Measurements from ENCODE around the gene PITX2. TPM values are rescaled to one million over a fixed set of nuclear protein-coding genes. Genes with fewer than 3 reads are reported as not detected.

Gene PITX2
- polyA plus RNA-seq, 3 donors: not detected

DNA sequence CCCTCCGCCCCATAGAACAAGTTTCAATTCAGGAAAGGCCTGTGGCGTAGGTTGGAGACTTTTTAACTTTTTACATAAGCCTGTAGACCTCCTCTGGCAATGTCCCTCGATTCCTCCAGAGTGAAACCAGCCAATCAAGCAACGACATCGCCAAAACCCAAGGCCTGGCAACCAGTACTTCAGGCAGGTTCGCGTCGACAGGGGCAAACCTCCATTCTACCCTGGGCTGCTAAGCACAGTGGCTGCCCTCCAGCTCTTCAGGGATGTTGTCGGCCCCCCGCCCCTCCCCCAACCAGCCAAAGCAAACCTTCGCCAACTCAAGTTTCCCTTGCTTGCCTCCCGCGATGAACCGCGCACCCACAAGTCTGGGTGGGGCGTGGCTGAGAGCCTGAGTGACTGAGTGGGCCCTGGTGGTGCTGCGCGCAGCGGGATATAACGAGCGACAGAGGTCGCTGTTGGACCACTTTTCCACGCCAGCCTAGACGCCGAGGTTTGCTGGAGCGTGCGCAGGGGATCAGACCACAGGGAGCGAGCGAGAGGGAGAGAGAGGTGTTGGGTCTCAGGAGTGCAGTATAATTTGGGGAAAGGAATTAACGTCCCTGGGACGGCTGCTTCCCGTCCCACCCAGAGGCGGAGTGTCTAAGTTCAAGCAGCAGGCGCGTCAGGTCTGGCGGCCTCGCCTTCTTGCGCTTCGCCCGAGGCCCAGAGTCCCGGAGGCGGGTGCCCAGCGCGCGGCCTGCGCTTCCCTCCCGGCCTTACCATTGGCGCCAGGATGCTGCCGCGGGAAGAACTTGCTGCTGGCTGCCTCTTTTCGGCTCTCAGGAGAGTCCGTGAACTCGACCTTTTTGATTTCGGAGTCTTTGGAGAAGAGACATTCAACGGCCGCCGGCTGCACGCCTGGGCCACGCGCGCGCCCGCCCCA lies 9.0 kb upstream of the PITX2 start:
- peak; percentile 3 to 46 (median 22) for DNase-seq
- Histone ChIP-seq H3K27me3 (ENCODE audit: control insufficient read depth in 2 of 2, insufficient read depth in 2 of 2, low read length in 2 of 2) (peaks cover 94 to 100% of the 10 kb centered on the region in 2 donors), H3K9ac (ENCODE audit: insufficient read depth, low read length, poor library complexity, severe bottlenecking) (no peak overlapping the region), H3K9me3 (replicated peaks in 1 of 2; ENCODE audit: control insufficient read depth in 1 of 2, insufficient read depth in 1 of 2, low read length in 2 of 2) (peaks cover 0 to 76% of the 10 kb centered on the region in 2 donors), H4K20me1 (ENCODE audit: insufficient read depth, low read length) (no peaks in the 10 kb centered on the region), H3K27ac (ENCODE audit: low read depth in 1 of 2, low read length in 2 of 2) (no peak overlapping the region), H3K36me3 (replicated peaks in 1 of 2; ENCODE audit: control insufficient read depth in 1 of 2, insufficient read depth in 2 of 2, low read length in 2 of 2) (no peaks in the 10 kb centered on the region), H3K4me2 (replicated peaks; ENCODE audit: extremely low read depth, low read length, poor library complexity, severe bottlenecking) (peak overlapping the region; percentile 56), H2AFZ (ENCODE audit: insufficient read depth, low read depth, low read length, poor library complexity, severe bottlenecking) (peak overlapping the region; percentile 29), H3K4me3 (replicated peaks in 1 of 3; ENCODE audit: low read depth in 2 of 3, low read length in 3 of 3) (peak overlapping the region in 1 of 3 experiments; percentile 46), H3K4me1 (ENCODE audit: control insufficient read depth in 1 of 2, insufficient read depth in 2 of 2, low read length in 2 of 2) (peaks cover 10% of the 10 kb centered on the region in 2 donors), H3K79me2 (ENCODE audit: insufficient read depth, low read length) (no peaks in the 10 kb centered on the region)
- Mint-ChIP-seq H3K4me3 (peak overlapping the region; percentile 61 to 94), H3K27ac (peak overlapping the region in 1 of 7 donors; percentile 44), H3K4me1 (peaks cover 13% of the 10 kb centered on the region), H3K27me3 (ENCODE audit: low read depth in 3 of 3) (peaks cover 95 to 99% (median 96%) of the 10 kb centered on the region in 3 donors), H3K36me3 (peaks cover 0 to 7% of the 10 kb centered on the region in 2 donors), H3K9me3 (peaks cover 0 to 54% (median 15%) of the 10 kb centered on the region in 7 donors)
- 3% methylated on average over 58 of the region's 63 CpGs for WGBS (ENCODE audit: insufficient coverage)
- TF ChIP-seq, protein P1, sequence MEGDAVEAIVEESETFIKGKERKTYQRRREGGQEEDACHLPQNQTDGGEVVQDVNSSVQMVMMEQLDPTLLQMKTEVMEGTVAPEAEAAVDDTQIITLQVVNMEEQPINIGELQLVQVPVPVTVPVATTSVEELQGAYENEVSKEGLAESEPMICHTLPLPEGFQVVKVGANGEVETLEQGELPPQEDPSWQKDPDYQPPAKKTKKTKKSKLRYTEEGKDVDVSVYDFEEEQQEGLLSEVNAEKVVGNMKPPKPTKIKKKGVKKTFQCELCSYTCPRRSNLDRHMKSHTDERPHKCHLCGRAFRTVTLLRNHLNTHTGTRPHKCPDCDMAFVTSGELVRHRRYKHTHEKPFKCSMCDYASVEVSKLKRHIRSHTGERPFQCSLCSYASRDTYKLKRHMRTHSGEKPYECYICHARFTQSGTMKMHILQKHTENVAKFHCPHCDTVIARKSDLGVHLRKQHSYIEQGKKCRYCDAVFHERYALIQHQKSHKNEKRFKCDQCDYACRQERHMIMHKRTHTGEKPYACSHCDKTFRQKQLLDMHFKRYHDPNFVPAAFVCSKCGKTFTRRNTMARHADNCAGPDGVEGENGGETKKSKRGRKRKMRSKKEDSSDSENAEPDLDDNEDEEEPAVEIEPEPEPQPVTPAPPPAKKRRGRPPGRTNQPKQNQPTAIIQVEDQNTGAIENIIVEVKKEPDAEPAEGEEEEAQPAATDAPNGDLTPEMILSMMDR (IDR thresholded peaks at IDR 0.05): peak; percentile 45
- intact Hi-C loops (cut with micrococcal nuclease): loop anchor here in 1 of 2 donors (5.0 kb wide), 1 partner anchor 650 kb away; no protein-coding TSS in a partner anchor

DNA sequence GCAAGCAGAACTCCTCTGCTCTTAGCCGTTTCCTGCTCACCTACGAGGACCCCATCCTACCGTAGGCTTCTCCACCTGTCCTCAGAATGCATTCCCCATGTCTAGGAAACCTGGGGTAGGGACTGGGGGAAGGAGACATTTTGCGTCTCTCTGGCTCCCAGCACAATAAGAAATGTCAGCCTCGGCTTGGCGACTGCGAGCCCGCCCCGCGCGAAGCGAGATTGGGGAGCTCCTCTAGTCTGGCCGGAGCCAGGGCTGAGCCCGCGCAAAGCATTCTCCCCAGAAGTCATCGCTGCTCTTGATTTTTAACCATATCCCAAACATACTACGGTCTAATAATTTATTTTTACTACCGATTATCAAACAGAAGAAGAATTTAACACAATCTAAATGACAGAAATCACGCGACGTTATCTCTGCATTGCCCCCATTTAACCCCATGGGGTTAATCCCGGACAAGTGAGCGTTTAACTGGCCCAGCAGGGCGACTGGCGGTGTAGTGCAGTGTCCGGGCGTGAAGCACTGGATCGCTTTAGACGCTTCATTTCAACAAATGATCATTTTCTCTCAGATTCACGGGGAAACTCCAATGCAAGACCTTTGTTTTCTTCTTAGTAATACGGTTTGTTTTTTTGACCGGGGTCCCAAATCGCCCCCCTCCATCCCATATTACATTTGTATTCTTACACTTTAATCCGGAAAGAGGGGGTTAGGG lies 8.0 kb upstream of the PITX2 start:
- Mint-ChIP-seq H3K27ac (no peak overlapping the region), H3K4me3 (peak overlapping the region in 1 of 2 donors; percentile 77), H3K9me3 (peaks cover 0 to 56% (median 17%) of the 10 kb centered on the region in 7 donors), H3K36me3 (peaks cover 0 to 7% of the 10 kb centered on the region in 2 donors), H3K4me1 (peaks cover 13% of the 10 kb centered on the region), H3K27me3 (ENCODE audit: low read depth in 3 of 3) (peaks cover 95 to 99% (median 96%) of the 10 kb centered on the region in 3 donors)
- DNase-seq: no peak
- no peak overlapping the region for H3K27ac ChIP-seq (ENCODE audit: low read depth in 1 of 2, low read length in 2 of 2)
- intact Hi-C loops (cut with micrococcal nuclease): loop anchor here in 1 of 2 donors (5.0 kb wide), 1 partner anchor 651 kb away; no protein-coding TSS in a partner anchor
- H2AFZ ChIP-seq (ENCODE audit: insufficient read depth, low read depth, low read length, poor library complexity, severe bottlenecking): no peak overlapping the region
- peaks cover 96 to 100% of the 10 kb centered on the region in 2 donors for H3K27me3 ChIP-seq (ENCODE audit: control insufficient read depth in 2 of 2, insufficient read depth in 2 of 2, low read length in 2 of 2)
- H3K79me2 ChIP-seq (ENCODE audit: insufficient read depth, low read length): no peaks in the 10 kb centered on the region
- no peak overlapping the region for H3K4me3 ChIP-seq (replicated peaks in 1 of 3; ENCODE audit: low read depth in 2 of 3, low read length in 3 of 3)
- no peak overlapping the region for H3K9ac ChIP-seq (ENCODE audit: insufficient read depth, low read length, poor library complexity, severe bottlenecking)
- 9% methylated on average over 20 of the region's 34 CpGs for WGBS (ENCODE audit: insufficient coverage)
- peaks cover 10% of the 10 kb centered on the region in 2 donors for H3K4me1 ChIP-seq (ENCODE audit: control insufficient read depth in 1 of 2, insufficient read depth in 2 of 2, low read length in 2 of 2)
- no peaks in the 10 kb centered on the region for H4K20me1 ChIP-seq (ENCODE audit: insufficient read depth, low read length)
- TF ChIP-seq, protein P1 (IDR thresholded peaks at IDR 0.05): no peak
- peaks cover 3 to 77% of the 10 kb centered on the region in 2 donors for H3K9me3 ChIP-seq (replicated peaks in 1 of 2; ENCODE audit: control insufficient read depth in 1 of 2, insufficient read depth in 1 of 2, low read length in 2 of 2)
- H3K36me3 ChIP-seq (replicated peaks in 1 of 2; ENCODE audit: control insufficient read depth in 1 of 2, insufficient read depth in 2 of 2, low read length in 2 of 2): no peaks in the 10 kb centered on the region
- no peak overlapping the region for H3K4me2 ChIP-seq (replicated peaks; ENCODE audit: extremely low read depth, low read length, poor library complexity, severe bottlenecking)

Data from CD14-positive monocyte (primary cell).